Glomerular visceral epithelial cell (primary cell): Measurements from ENCODE around the gene DNM2.
"Not testable (repeated sequence)": the region's sequence is repeated elsewhere in the genome, so short reads cannot be mapped to it uniquely, and the experiment has no call there.

ENCODE experiments used
- DNase-seq: peaks from one replicate; pipeline ENCODE4 v3.0.0-alpha.2; 2016; ENCODE audit errors: extremely low spot score

Gene DNM2

GRCh38 chr19:10725415-10725814, 7.5 kb downstream of the DNM2 start:
- no peak for DNase-seq

- no peak for DNase-seq
Observed at GRCh38 chr19:10726268-10726667, 8.4 kb downstream of the DNM2 start.

GRCh38 chr19:10727685-10728201, 9.9 kb downstream of the DNM2 start:
- DNase-seq, result no peak

DNA sequence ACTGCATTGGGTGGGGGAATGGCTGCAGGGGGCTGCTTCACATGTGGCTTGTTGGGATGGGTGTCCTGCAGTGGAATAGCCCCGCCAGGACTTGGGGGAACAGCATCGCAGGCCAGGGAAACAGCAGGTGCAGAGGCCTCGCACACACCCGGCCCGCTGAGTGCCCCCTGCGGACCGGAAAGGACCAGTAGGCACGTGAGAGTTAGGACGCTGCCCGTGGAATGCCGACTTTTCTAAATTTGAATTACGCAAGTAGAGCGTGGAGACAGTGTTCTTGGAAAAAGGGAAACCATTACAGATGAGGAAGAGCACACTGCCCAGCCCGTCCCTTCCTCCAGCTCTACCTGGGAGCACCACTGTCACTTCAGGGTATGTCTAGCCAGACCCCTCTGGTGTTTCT, 11.5 kb downstream of the DNM2 start:
- DNase-seq, result no peak

GRCh38 chr19:10730932-10731331, 13.1 kb downstream of the DNM2 start:
- no peak for DNase-seq

- DNase-seq, result no peak
Observed at GRCh38 chr19:10735741-10736140, 17.9 kb downstream of the DNM2 start.

DNA sequence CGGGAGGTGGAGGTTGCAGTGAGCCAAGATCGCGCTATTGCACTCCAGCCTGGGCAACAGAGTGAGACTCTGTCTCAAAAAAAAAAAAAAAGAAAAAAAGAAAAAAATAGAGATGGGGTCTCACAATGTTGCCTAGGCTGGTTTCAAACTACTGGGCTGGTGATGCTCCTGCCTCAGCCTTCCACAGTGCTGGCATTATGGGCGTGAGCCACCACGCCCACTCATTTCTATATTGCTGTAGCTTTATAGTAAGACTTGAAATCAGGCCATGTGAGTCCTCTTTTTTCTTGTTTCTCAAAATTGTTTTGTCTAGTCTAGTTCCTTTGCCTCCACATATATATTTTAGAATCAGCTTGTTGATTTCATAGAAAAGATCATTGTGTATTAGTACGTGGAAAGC, 18.3 kb downstream of the DNM2 start:
- no peak for DNase-seq

GRCh38 chr19:10736916-10737551, 19.2 kb downstream of the DNM2 start:
- DNase-seq, result no peak

DNA sequence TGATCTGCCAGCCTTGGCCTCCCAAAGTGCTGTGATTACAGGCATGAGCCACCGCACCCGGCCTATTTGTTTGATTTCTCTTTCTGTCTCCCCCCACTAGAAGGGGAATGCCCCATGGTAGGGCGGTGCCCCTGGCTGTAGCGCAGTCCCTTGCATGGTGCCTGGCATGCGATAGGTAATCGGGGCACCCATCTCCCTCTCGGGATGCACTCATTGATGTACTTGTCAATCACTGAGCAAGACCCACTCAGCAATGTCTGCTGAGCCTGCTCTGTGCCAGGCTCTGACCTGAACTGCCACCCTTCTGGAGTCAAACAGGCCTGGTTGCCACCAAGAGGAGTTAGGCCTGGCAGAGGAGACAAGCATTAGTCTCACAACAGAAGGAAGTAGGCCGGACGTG, 19.8 kb downstream of the DNM2 start:
- no peak for DNase-seq

- no peak for DNase-seq
Observed at GRCh38 chr19:10740798-10741197, 22.9 kb downstream of the DNM2 start.

DNA sequence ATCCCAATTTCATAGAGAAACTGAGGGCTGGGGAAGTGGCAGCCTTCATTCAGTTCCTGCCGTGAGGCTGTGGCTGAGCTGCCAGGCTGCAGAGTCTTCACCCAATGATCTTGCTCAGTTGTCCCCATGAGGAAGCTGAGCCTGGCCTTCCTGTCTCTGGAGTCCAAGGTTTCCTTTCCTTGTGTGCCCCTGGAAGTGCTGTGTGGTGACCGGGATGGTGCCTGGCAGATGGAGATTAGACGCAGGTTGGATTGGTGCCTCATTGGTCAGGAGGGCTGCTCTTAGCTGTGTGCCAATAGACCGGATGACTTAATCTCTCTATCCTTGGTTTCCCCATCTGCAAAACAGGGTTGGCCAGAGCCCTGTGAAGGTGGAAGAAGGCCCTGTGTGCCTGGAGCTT, 24.6 kb downstream of the DNM2 start:
- no peak for DNase-seq

GRCh38 chr19:10744253-10744798, 26.4 kb downstream of the DNM2 start:
- no peak for DNase-seq

DNA sequence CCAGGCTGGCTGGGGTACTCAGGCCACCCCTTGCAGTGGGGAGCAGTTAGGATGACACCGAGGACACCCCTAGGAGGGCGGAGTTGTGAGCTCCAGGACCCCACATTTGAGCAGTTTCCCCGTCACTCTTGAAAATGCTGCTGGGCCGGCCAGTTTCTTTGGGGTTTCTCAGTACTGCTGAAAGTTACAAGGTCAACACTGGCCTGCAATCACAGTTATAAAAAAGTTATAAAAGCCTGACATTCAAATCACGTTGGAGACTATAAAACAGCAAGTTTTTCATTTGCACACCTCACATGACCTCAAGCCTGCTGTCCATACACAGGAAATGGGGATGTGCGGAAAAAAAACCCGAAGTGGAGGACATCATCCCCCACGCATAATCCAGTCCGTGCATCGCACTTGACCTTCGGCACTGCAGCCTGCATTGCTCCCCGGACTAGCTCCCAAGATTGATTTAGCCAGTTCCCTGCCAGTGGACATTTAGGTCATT, 27.0 kb downstream of the DNM2 start:
- DNase-seq, result no peak

- DNase-seq, result not testable (repeated sequence)
Observed at GRCh38 chr19:10746437-10746836, 28.6 kb downstream of the DNM2 start.

- no peak for DNase-seq
Observed at GRCh38 chr19:10747271-10747670, 29.4 kb downstream of the DNM2 start.

GRCh38 chr19:10747674-10748073, 29.8 kb downstream of the DNM2 start:
- no peak for DNase-seq

- DNase-seq, result no peak
Observed at GRCh38 chr19:10748195-10748926, 30.5 kb downstream of the DNM2 start.

GRCh38 chr19:10748927-10749434, 31.1 kb downstream of the DNM2 start:
- peak; percentile 75 for DNase-seq

DNA sequence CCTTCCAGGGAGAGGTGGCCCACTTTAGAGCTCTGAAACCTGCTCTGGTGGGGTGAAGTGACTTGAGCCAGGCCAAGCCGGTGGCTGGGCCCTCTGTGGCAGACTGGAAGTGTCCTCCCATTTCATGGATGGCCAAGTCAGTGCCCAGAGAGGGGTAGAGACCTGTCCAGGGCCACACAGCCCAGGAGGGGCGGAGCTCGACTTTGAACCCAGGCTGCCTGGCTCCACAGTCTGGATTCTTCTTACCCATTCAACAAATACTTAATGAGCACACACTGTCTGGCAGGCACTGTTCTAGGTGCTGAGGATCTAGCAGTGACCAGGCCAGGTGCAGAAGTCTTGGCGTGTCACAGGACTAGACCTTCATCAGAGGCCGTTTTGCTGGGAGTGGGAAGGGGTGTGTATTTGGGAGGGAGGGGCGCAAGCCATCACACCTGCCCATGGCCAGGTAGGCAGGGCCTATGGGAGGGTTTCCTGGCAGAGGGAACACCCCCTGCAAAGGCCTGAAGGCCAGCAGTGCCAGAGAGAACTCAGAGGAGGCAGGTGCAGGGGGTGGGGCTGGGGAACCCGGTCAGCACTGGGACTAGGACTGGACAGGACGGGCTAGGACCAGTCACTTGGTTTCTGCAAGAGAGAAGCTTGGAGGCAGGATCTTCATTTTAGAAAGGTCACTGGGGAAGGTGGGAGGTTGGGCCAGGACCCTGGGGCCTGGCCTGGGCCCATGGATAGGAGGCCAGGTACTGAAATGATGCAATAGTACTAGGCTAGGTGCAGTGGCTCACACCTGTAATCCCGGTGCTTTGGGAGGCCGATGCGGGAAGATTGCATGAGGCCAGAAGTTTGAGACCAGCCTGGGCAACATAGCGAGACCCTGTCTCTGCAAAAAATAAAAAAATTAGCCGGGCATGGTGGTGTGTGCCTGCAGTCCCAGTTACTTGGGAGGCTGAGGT, 31.8 kb downstream of the DNM2 start:
- no peak for DNase-seq

GRCh38 chr19:10751109-10751953, 33.5 kb downstream of the DNM2 start:
- DNase-seq, result no peak
